GM23248 (cell line): ENCODE data around the gene PRKAG1.

Experiments
- EZH2 ChIP-seq: fragments of 200-600 bp; sonication (generic); IDR thresholded peaks from 2 replicates; pipeline ENCODE4 v1.6.1; 2018; ENCODE audit warnings: antibody characterized with exemption, mild to moderate bottlenecking; ENCODE audit not compliant: insufficient read depth, poor library complexity, severe bottlenecking
- EZH2phosphoT487 ChIP-seq: fragments of 200-600 bp; sonication (generic); IDR thresholded peaks from 2 replicates; pipeline ENCODE4 v1.6.1; 2018; ENCODE audit warnings: antibody characterized with exemption, moderate library complexity, mild to moderate bottlenecking, low read depth; ENCODE audit not compliant: insufficient read depth

- no peak for TF ChIP-seq EZH2
- TF ChIP-seq EZH2phosphoT487: no peak
These were observed 19.0 kb downstream of the PRKAG1 start, which contains the start of gene DDN for GRCh38 chr12:48999371-49000131.
